Diencephalon (tissue), 1 donor: ENCODE results near the gene PDE1C. TPM values are rescaled to one million over a fixed set of nuclear protein-coding genes. Genes with fewer than 3 reads are reported as not detected.

Experiments
- total RNA-seq: library from RNA; depleted of rRNA; stranded (reverse); fragments of >200 nt; gene quantifications from one replicate; pipeline ENCODE4 v1.2.3, GENCODE V29; 2014

The PDE1C gene
- total RNA-seq, result 19.6 TPM

GRCh38 chr7:32070406-32071360, at the start of gene PDE1C:
Gene PDE1C (minus strand): TSS chr7:32070407.

